Activated naive CD4-positive, alpha-beta T cell treated with anti-CD3 and anti-CD28 coated beads, Interleukin-2, amount 10 ng/mL, durations not matched to agents 7 days and 5 days (primary cell): ENCODE results near the gene FCER1G.

ENCODE experiments used
- CTCF ChIA-PET: fragments of 350-600 bp; sonication (Branson Sonifier 250); formaldehyde crosslinking; loops from one replicate; lab custom pipeline; 2021; ENCODE audit warnings: antibody characterized with exemption; lab: Charles Lee
- DNase-seq: peaks from one replicate; pipeline ENCODE4 v3.0.0-alpha.2; 2020
- H3K27ac Mint-ChIP-seq: one replicate; pipeline ENCODE4 v1.8.0; 2021; ENCODE audit warnings: mild to moderate bottlenecking, moderate library complexity, mixed read lengths
- H3K27me3 Mint-ChIP-seq: one replicate; pipeline ENCODE4 v1.8.0; 2021; ENCODE audit warnings: mild to moderate bottlenecking, mixed read lengths
- H3K36me3 Mint-ChIP-seq: one replicate; pipeline ENCODE4 v1.8.0; 2021; ENCODE audit warnings: mixed read lengths
- H3K4me1 Mint-ChIP-seq: one replicate; pipeline ENCODE4 v1.8.0; 2021; ENCODE audit warnings: mixed read lengths
- H3K4me3 Mint-ChIP-seq: one replicate; pipeline ENCODE4 v1.8.0; 2021; ENCODE audit warnings: mild to moderate bottlenecking, moderate library complexity, mixed read lengths
- H3K9me3 Mint-ChIP-seq: one replicate; pipeline ENCODE4 v1.8.0; 2021; ENCODE audit warnings: mixed read lengths

Gene FCER1G

DNA sequence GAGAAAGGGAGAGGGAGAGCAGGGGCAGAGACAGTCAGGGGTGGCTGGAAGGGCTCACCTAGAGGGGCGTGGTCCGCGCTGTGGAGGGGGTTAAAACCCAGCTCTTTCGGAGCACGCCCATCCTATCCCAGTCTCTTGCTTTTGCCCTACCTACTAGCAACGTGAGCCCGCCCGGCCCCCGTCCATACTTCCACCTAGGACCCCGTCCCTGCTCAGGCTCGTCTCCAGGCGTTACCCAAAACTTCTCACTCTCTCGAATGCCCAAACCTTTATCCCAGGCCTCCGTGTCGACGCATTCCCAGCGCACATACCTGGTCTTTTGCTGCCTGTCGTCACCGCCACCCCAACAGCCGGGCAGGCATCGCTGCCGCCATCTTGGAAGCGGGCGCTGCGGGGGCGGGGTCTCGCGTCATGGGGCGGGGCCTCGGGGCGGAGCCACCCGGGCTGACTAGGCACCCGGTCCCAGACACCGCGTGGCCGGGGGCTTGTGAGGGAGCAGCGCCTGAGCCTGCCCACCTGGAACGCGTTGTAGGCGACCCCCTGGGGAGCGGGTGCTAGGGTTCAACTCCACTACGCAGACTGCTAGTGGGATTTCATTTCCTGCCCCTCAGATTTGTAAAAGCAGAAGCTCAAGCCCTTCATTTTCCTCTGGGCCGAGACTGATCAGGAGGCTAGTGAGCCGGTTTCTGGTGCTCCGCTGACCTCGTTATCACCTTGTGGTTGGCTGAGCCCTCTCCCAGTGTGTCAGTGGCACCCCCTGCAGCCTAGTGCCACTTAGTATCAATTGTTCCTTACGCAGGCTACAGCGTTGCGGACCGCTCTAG is 37.8 kb upstream of the FCER1G start, which contains the start of gene B4GALT3:
B4GALT3 (minus strand) TSS at position 396 of the 824 bp plus-strand sequence. CDS start 1,447 bp downstream, outside the sequence.
- H3K36me3 Mint-ChIP-seq, result peaks cover 48% of the 10 kb centered on the region

DNA sequence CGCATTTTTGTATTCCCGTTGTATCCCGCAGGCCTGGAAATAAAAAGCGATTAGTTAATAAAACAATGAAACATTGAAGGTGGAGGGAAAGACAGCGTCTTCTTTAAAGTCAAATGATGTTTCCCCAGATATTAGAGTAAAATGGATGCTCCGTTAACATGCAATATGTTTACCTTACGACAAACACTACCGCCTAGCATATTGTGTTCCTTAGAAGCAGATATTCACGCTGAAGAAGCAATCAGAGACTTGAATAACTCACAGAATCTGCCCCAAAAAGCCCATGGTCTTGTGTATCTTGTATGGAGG is 37.2 kb upstream of the FCER1G start:
- Mint-ChIP-seq H3K27ac (peak overlapping the region; percentile 95), H3K9me3 (no peaks in the 10 kb centered on the region), H3K4me1 (peaks cover 75% of the 10 kb centered on the region), H3K4me3 (peak overlapping the region; percentile 94), H3K36me3 (peaks cover 45% of the 10 kb centered on the region), H3K27me3 (no peaks in the 10 kb centered on the region)
- CTCF ChIA-PET, result interaction anchor here (0.6 to 3.0 kb wide), 3 partner anchors 12 to 47 kb away, joined by 3 to 12 read pairs (median 3); partner anchors contain the start of genes PPOX and TOMM40L
- DNase-seq, result no peak

More for the DNA sequence above, 37.8 kb upstream of the FCER1G start, which contains the start of gene B4GALT3:
- Mint-ChIP-seq H3K9me3 (no peaks in the 10 kb centered on the region), H3K4me1 (peaks cover 72% of the 10 kb centered on the region), H3K27me3 (no peaks in the 10 kb centered on the region), H3K4me3 (peak within 1 kb of the TSS; percentile 94), H3K27ac (peak within 1 kb of the TSS; percentile 95)
- peak; percentile 96 for DNase-seq
- CTCF ChIA-PET, result interaction anchor here (0.6 to 3.0 kb wide), 5 partner anchors 9 to 205 kb away, joined by 3 to 12 read pairs (median 3); partner anchors contain the start of genes PPOX and TOMM40L

DNA sequence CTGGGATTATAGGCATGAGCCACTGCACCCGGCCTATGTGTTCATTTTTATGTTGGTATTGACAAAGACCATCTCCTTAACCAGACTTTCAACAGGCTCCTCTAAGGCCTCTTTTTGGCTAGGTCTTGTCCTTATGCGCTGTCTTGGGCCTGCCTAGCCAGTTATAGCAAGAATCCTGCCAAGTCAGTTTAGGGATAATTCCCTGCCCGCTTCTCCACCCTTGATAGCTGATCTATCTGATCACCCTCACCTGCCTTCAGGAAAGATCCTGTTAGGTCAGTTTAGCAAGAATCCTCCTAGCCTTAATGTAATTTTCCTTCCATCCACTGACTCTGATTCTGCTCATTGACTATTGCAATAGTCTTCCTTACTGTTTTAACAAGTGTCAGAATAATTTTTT is 35.4 kb upstream of the FCER1G start:
- Mint-ChIP-seq H3K27me3 (no peaks in the 10 kb centered on the region), H3K9me3 (no peaks in the 10 kb centered on the region), H3K36me3 (peaks cover 31% of the 10 kb centered on the region), H3K4me3 (no peak overlapping the region), H3K27ac (no peak overlapping the region), H3K4me1 (peaks cover 87% of the 10 kb centered on the region)
- DNase-seq, result no peak
- CTCF ChIA-PET, result interaction anchor here (1.3 to 4.9 kb wide), 6 partner anchors 10 to 203 kb away, joined by 3 to 48 read pairs (median 20); partner anchors contain the start of genes APOA2, PPOX and TOMM40L

DNA sequence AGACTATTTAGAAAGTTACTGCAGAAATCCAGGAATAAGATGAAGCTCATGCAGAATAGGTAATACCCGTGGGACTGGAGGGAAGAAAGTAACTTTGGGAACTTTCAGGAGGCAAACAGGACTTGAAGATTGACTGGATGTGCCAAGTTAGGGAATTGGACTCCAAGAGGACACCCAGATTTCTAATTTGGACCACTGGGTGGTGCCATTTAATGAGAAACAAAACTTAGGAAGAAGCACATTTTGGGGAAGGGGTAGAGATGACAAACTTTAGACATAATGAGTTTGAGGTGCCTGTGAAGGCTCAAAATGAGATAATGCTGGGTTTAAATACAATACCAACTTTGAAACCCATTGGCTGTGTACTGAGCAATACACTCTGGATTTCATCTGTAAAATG is 34.5 kb upstream of the FCER1G start:
- Mint-ChIP-seq H3K9me3 (no peaks in the 10 kb centered on the region), H3K4me3 (no peak overlapping the region), H3K27ac (peak overlapping the region; percentile 81), H3K36me3 (peaks cover 23% of the 10 kb centered on the region), H3K27me3 (no peaks in the 10 kb centered on the region), H3K4me1 (peaks cover 85% of the 10 kb centered on the region)
- no peak for DNase-seq
- CTCF ChIA-PET, result interaction anchor here (0.8 to 4.9 kb wide), 16 partner anchors 11 to 202 kb away, joined by 3 to 53 read pairs (median 4); partner anchors contain the start of genes APOA2, CFAP126, PPOX and TOMM40L

DNA sequence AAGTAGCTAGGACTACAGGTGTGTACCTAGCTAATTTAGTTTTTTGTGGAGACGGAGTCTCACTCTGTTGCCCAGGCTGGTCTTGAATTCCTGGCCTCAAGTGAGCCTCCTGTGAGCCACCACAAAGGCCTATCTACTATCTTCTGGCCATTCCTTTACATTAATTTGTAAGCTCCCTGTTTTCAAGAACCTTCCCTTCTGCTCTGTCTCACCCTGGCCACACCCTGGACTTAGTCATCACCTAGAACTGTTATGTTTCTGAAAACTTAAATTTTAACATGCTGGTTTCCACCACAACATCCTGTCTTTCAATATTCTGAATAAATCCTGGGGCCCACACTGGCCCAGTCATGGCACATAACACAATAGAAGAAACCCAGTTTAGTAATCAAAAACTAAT is 32.9 kb upstream of the FCER1G start:
- Mint-ChIP-seq H3K4me3 (peak overlapping the region; percentile 19), H3K27me3 (no peaks in the 10 kb centered on the region), H3K36me3 (peaks cover 13% of the 10 kb centered on the region), H3K27ac (peak overlapping the region; percentile 97), H3K4me1 (peaks cover 85% of the 10 kb centered on the region), H3K9me3 (no peaks in the 10 kb centered on the region)
- CTCF ChIA-PET, result interaction anchor here (0.8 to 4.9 kb wide), 16 partner anchors 10 to 201 kb away, joined by 3 to 53 read pairs (median 6); partner anchors contain the start of genes APOA2, ARHGAP30, NDUFS2 and PPOX
- DNase-seq, result peak; percentile 70

DNA sequence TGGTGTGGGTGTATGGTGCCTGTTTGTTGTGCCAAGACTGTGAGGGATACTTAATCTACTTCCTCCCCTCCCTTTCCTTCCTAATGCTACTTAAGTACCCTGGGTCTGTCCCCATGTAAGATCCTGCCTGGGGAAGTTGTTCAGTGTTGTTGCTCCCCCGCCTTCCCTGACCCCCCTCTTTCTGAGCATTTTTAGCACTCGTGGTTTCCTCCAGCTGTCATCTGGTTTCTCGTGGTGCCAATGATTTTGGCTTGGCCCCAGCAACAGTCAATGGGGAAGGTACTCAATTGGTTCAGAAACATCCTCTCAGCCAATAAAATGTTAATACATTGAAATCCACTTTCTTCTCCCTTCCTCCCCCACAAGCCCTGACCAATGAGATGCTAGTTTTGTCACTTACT is 29.8 kb upstream of the FCER1G start:
- peak overlapping the region; percentile 59 for H3K4me3 Mint-ChIP-seq
- peak overlapping the region; percentile 98 for H3K27ac Mint-ChIP-seq
- CTCF ChIA-PET, result interaction anchor here (1.8 to 2.1 kb wide), 2 partner anchors 12 to 20 kb away, joined by 5 to 11 read pairs; partner anchors contain the start of gene PPOX
- no peaks in the 10 kb centered on the region for H3K27me3 Mint-ChIP-seq
- peaks cover 14% of the 10 kb centered on the region for H3K36me3 Mint-ChIP-seq
- no peaks in the 10 kb centered on the region for H3K9me3 Mint-ChIP-seq
- H3K4me1 Mint-ChIP-seq, result peaks cover 81% of the 10 kb centered on the region
- DNase-seq, result peak; percentile 91

DNA sequence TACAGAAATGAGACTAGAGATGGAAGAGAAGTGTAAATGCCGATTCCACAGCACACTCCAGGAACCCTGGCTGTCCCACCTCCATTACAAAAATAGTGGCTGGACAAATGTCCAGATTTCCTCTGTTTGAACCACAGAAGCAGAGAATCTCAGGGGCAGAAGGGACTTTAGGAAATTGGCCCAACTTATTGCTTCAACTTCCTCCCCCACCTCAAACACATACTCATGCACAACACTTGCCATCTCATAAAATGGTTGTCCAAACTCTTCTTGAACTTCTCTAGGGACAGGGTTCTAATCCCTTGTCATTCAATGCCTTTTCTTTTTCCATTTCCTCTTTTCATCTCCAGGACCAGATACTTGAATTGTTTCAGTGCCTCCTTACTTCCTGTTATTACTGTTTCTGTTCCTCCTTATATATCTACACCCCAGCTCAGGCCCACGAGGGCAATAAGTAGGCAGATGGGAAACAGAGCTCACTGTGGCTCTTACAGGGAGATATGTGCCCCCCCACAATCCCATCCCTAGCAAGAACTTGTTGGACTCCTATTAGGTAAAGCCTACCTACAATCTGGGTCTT is 29.3 kb upstream of the FCER1G start:
- Mint-ChIP-seq H3K9me3 (no peaks in the 10 kb centered on the region), H3K27me3 (no peaks in the 10 kb centered on the region), H3K27ac (peak overlapping the region; percentile 98), H3K4me3 (peak overlapping the region; percentile 59), H3K4me1 (peaks cover 80% of the 10 kb centered on the region), H3K36me3 (peaks cover 8% of the 10 kb centered on the region)
- CTCF ChIA-PET, result interaction anchor here (1.1 to 2.1 kb wide), 5 partner anchors 11 to 196 kb away, joined by 3 to 11 read pairs (median 5); partner anchors contain the start of genes PPOX and TOMM40L
- no peak for DNase-seq

DNA sequence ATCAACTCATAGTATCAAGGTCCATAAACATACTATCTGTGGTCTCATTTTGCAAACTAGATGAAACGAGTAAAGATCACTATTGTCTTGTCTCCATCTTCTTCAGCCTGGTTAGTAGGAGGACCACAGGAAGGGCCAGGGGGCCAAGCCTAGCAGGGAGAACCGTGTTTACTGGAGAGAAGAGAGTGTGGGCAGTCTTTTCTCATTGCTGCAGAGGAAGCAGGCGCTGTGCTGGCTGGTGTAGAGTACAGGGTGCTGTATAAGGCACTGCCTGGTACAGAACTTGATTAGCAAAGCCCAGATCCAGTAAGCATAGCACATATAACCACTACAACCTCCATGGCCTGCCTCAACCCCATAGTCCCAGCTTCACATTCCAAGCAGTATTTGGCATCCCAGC is 27.8 kb upstream of the FCER1G start:
- Mint-ChIP-seq H3K9me3 (no peaks in the 10 kb centered on the region), H3K4me1 (peaks cover 79% of the 10 kb centered on the region), H3K36me3 (peaks cover 4% of the 10 kb centered on the region), H3K27ac (peak overlapping the region; percentile 98), H3K27me3 (no peaks in the 10 kb centered on the region), H3K4me3 (no peak overlapping the region)
- no peak for DNase-seq
- CTCF ChIA-PET, result interaction anchor here (1.0 to 2.1 kb wide), 2 partner anchors 10 to 12 kb away, joined by 4 to 5 read pairs; partner anchors contain the start of gene ADAMTS4

DNA sequence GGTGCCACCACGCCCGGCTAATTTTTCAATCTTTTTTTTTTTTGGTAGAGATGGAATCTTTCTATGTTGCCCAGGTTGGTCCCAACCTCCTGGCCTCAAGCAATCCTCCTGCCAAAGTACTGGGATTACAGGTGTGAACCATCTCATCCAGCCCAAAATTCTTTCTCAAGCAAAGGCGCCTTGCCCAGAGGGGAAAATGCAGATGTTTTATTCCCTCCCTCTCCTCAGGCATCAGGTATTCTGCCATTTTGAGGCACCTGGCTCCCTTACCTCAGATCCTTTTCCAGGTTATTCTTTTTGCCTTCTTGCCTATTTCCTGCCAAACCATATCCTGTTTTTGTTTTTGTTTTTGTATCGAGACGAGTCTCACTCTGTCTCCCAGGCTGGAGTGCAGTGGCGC is 26.7 kb upstream of the FCER1G start:
- CTCF ChIA-PET, result interaction anchor here (0.6 to 0.8 kb wide), 2 partner anchors 103 to 194 kb away, joined by 3 to 5 read pairs; no protein-coding TSS in a partner anchor
- H3K27ac Mint-ChIP-seq, result peak overlapping the region; percentile 84
- H3K27me3 Mint-ChIP-seq, result no peaks in the 10 kb centered on the region
- DNase-seq, result no peak
- H3K4me1 Mint-ChIP-seq, result peaks cover 80% of the 10 kb centered on the region
- no peak overlapping the region for H3K4me3 Mint-ChIP-seq
- H3K36me3 Mint-ChIP-seq, result peaks cover 1% of the 10 kb centered on the region
- H3K9me3 Mint-ChIP-seq, result no peaks in the 10 kb centered on the region

DNA sequence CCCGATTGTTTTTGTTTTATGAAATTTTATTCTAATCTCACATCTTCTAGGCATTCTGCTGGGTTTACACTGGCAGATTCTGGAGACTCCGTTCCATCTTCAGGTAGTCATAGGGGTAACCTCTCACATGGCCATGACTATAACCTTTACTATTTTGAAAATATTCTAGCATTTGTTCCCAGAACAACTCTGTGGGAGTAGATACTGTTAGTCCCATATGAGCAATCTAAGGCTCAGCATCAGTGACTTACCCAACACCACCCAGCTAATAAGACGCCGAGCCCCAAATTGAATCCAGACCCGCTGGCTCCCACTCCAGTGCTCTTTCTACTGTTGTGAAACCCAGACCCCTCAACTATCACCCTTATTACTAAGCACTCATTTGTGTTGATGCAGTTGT is 26.1 kb upstream of the FCER1G start:
- Mint-ChIP-seq H3K36me3 (peaks cover 1% of the 10 kb centered on the region), H3K27me3 (no peaks in the 10 kb centered on the region), H3K27ac (no peak overlapping the region), H3K4me1 (peaks cover 74% of the 10 kb centered on the region), H3K4me3 (no peak overlapping the region), H3K9me3 (no peaks in the 10 kb centered on the region)
- CTCF ChIA-PET, result interaction anchor here (0.8 kb wide), 1 partner anchor 194 kb away, joined by 3 read pairs; no protein-coding TSS in a partner anchor
- no peak for DNase-seq

DNA sequence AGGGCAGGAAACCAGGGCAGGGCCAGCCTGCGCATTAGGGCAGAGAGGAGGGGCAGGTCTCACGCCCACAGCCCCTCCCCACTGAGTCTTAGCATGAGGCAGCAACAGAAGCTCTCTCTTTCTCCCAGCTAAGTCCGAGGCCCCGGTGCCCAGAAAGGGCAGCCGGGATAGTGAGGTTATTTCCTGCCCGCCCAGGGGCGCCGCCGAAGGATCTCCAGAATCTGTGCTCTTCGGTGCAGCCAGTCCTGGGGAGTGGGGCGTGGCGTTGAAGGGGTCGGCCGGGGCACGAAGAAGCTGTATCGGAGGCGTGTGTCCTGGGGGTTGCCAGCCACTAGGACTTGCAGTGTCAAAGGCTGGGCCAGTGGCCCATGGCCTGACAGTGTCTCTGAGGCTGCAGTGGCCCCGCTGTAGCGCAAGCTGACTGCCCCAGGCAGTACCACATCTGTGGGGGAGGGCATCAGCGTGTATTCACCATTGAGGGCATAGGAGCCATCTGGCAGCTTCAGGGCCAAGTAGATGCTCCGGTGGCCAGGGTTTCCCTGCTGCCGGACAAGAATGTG is 24.1 kb upstream of the FCER1G start:
- no peaks in the 10 kb centered on the region for H3K27me3 Mint-ChIP-seq
- no peak for DNase-seq
- H3K36me3 Mint-ChIP-seq, result peaks cover 1% of the 10 kb centered on the region
- no peak overlapping the region for H3K4me3 Mint-ChIP-seq
- no peaks in the 10 kb centered on the region for H3K9me3 Mint-ChIP-seq
- H3K27ac Mint-ChIP-seq, result no peak overlapping the region
- H3K4me1 Mint-ChIP-seq, result peaks cover 67% of the 10 kb centered on the region
- CTCF ChIA-PET, result interaction anchor here (0.7 to 4.6 kb wide), 17 partner anchors 9 to 193 kb away, joined by 3 to 53 read pairs (median 9); partner anchors contain the start of genes APOA2, FCER1G, NDUFS2 and PPOX

DNA sequence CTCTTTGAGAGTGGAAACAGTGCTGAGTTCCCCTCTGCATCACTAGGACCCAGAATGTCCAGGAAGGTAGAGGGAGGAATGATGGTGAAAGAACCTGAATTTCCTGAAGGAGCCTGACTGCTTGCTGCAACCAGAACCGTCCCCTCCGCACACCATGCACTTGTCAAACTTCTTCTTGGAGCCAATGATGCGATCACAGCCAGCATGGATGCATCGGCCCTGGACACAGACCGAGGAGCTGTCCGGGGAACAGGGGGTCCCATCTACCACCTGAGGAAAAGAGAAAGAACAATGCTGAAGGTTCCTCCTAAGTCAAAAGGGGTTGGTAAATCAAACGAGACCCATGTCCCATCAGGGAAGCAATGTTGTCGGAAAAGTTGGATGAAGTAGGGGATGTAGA is 23.1 kb upstream of the FCER1G start:
- H3K4me1 Mint-ChIP-seq, result peaks cover 65% of the 10 kb centered on the region
- no peaks in the 10 kb centered on the region for H3K9me3 Mint-ChIP-seq
- DNase-seq, result no peak
- H3K36me3 Mint-ChIP-seq, result peaks cover 1% of the 10 kb centered on the region
- CTCF ChIA-PET, result interaction anchor here (0.7 to 4.6 kb wide), 21 partner anchors 10 to 192 kb away, joined by 3 to 53 read pairs (median 8); partner anchors contain the start of genes APOA2, DEDD, FCER1G and NDUFS2
- H3K4me3 Mint-ChIP-seq, result no peak overlapping the region
- no peaks in the 10 kb centered on the region for H3K27me3 Mint-ChIP-seq
- no peak overlapping the region for H3K27ac Mint-ChIP-seq
